Transverse colon (tissue), 4 donors: ENCODE measurements around the gene PRAF2. TPM values are rescaled to one million over a fixed set of nuclear protein-coding genes. Genes with fewer than 3 reads are reported as not detected.

ENCODE experiments used
- DNase-seq: peaks from one replicate; pipeline ENCODE4 v3.0.0-alpha.2; 2019
- H3K27ac ChIP-seq, 4 donors: fragments of 200-600 bp; sonication (generic); 2 replicates each; pipeline ENCODE4 v1.5.1; 2016 to 2018; ENCODE audit warnings: inconsistent platforms in 4 of 4
- H3K27me3 ChIP-seq: fragments of 200-600 bp; sonication (generic); 2 replicates; pipeline ENCODE4 v1.5.1; 2017; ENCODE audit warnings: inconsistent platforms
- H3K36me3 ChIP-seq, 4 donors: fragments of 200-600 bp; sonication (generic); 2 replicates each; pipeline ENCODE4 v1.5.1; 2017 to 2019; ENCODE audit warnings: inconsistent platforms in 4 of 4
- H3K4me1 ChIP-seq, 4 donors: fragments of 200-600 bp; sonication (generic); 2 replicates each; pipeline ENCODE4 v1.5.1; 2017 to 2020; ENCODE audit warnings: inconsistent platforms in 4 of 4
- H3K4me3 ChIP-seq, 4 donors: fragments of 200-600 bp; sonication (generic); 1 replicate in 1 of 4; 2 replicates in 3 of 4; pipeline versions ENCODE4 v1.5.1 to v1.6.1; 2017 to 2019; ENCODE audit warnings: inconsistent platforms in 4 of 4
- H3K9me3 ChIP-seq, 2 donors: fragments of 200-600 bp; sonication (generic); 2 replicates each; pipeline ENCODE4 v1.5.1; 2017 to 2019; ENCODE audit warnings: inconsistent platforms in 2 of 2
- EP300 ChIP-seq: sonication (generic); formaldehyde crosslinking; IDR thresholded peaks from one replicate; pipeline ENCODE4 v1.6.1; 2017; ENCODE audit warnings: antibody characterized with exemption, low read depth
- POLR2A ChIP-seq: fragments of 450-650 bp; IDR thresholded peaks from one replicate; pipeline ENCODE4 v1.6.1; 2016; ENCODE audit warnings: antibody characterized with exemption, mild to moderate bottlenecking, moderate library complexity
- POLR2AphosphoS5 ChIP-seq, 3 donors: sonication (generic); formaldehyde crosslinking; IDR thresholded peaks; one replicate each; pipeline ENCODE4 v1.6.1; 2016; ENCODE audit warnings: antibody characterized with exemption in 3 of 3
- WGBS, 2 donors: methylation state at CpG; one replicate each; pipeline ENCODE4 v1.1.5; 2018; ENCODE audit warnings: low coverage in 1 of 2; 5-methylcytosine and 5-hydroxymethylcytosine counted together
- in situ Hi-C, 4 donors: fragments of 200-750 bp; cut with MboI; loops; one replicate each; pipeline versions ENCODE4 v1.15.0 to v1.15.1; 2017; ENCODE audit warnings: low sequenced_read_pairs in 3 of 4, low pct_ligation_motif_present in 1 of 4, low pct_unique_long_range_greater_than_20kb in 1 of 4
- intact Hi-C: fragments of 100-400 bp; cut with DNase I; formaldehyde crosslinking; loops from one replicate; pipeline ENCODE4 v1.15.1; 2023; ENCODE audit warnings: low total_unique reads
- total RNA-seq, 4 donors: library from RNA; depleted of rRNA; stranded (reverse); fragments of >200 nt; gene quantifications; one replicate each; pipeline ENCODE4 v1.1.0, GENCODE V29; 2016
- TF ChIP-seq, protein P1 (sequence below), 5 experiments: fragments of 200-600 bp in 3 of 5; fragments of 450-650 bp in 2 of 5; sonication (generic) in 3 of 5; IDR thresholded peaks; 1 replicate in 2 of 5; 2 replicates in 3 of 5; pipeline ENCODE4 v1.5.1; 2016 to 2017; ENCODE audit warnings: antibody characterized with exemption in 5 of 5, inconsistent platforms in 3 of 5, mild to moderate bottlenecking in 2 of 5, moderate library complexity in 1 of 5

Gene PRAF2
- total RNA-seq, 4 donors from 2014 or later, result 3.4 to 16.8 (median 9.2) TPM

DNA sequence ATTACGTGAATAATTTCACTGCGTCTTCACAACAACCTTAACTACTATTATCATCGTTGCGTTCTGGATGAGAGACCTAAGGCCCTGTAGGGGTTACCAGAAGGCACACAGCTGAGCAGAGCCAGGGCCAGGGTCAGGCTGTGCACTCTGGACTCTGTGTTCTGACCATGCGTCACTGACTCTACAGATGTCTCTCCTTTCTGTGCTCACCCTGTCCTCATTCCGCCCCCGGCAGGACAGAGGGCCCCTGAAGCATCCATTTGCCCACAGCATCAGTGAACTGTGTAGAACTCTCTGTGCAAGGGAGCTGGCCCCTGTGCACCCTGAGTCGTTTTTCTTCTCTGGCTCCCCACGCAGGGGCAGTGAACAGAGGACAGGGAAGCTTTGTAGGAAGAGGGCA is 28.4 kb upstream of the PRAF2 start:
- Histone ChIP-seq H3K4me1 (peaks cover 0 to 3% (median 1%) of the 10 kb centered on the region in 4 donors), H3K27ac (no peak overlapping the region), H3K27me3 (no peaks in the 10 kb centered on the region), H3K9me3 (no peaks in the 10 kb centered on the region), H3K4me3 (no peak overlapping the region), H3K36me3 (no peaks in the 10 kb centered on the region)
- 78 to 92% methylated on average over 2 to 9 of the region's 9 CpGs for WGBS, 2 donors
- intact Hi-C loops, result no loop called here
- in situ Hi-C loops, result no loop called here
- DNase-seq, result no peak
- no peak for TF ChIP-seq POLR2A
- TF ChIP-seq POLR2AphosphoS5 (IDR thresholded peaks at IDR 0.05), result no peak
- TF ChIP-seq, protein P1, sequence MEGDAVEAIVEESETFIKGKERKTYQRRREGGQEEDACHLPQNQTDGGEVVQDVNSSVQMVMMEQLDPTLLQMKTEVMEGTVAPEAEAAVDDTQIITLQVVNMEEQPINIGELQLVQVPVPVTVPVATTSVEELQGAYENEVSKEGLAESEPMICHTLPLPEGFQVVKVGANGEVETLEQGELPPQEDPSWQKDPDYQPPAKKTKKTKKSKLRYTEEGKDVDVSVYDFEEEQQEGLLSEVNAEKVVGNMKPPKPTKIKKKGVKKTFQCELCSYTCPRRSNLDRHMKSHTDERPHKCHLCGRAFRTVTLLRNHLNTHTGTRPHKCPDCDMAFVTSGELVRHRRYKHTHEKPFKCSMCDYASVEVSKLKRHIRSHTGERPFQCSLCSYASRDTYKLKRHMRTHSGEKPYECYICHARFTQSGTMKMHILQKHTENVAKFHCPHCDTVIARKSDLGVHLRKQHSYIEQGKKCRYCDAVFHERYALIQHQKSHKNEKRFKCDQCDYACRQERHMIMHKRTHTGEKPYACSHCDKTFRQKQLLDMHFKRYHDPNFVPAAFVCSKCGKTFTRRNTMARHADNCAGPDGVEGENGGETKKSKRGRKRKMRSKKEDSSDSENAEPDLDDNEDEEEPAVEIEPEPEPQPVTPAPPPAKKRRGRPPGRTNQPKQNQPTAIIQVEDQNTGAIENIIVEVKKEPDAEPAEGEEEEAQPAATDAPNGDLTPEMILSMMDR (IDR thresholded peaks at IDR 0.05), result no peak
- no peak for TF ChIP-seq EP300

- Histone ChIP-seq H3K27me3 (no peaks in the 10 kb centered on the region), H3K4me1 (peaks cover 0 to 3% (median 1%) of the 10 kb centered on the region in 4 donors), H3K4me3 (peak overlapping the region; percentile 27 to 66 (median 48)), H3K36me3 (no peaks in the 10 kb centered on the region), H3K9me3 (no peaks in the 10 kb centered on the region), H3K27ac (peak overlapping the region; percentile 84 to 95 (median 87))
- TF ChIP-seq, protein P1 (IDR thresholded peaks at IDR 0.05), result no peak
- TF ChIP-seq POLR2A (no peak), POLR2AphosphoS5 (IDR thresholded peaks at IDR 0.05) (no peak), EP300 (no peak)
- peak; percentile 14 for DNase-seq
- intact Hi-C loops, result no loop called here
- 46% methylated on average over 9 of the region's 9 CpGs; no CpG with 5 or more reads in 1 of the 2 donors for WGBS, 2 donors
- in situ Hi-C loops, result no loop called here
Observed at GRCh38 chrX:49101629-49101984, 27.8 kb upstream of the PRAF2 start.

GRCh38 chrX:49100704-49101628 is 27.2 kb upstream of the PRAF2 start:
- no peaks in the 10 kb centered on the region for H3K36me3 ChIP-seq
- H3K27ac ChIP-seq, result peak overlapping the region; percentile 84 to 95 (median 87)
- peak; percentile 93 for DNase-seq
- no peaks in the 10 kb centered on the region for H3K9me3 ChIP-seq
- TF ChIP-seq POLR2A, result peak; percentile 72
- TF ChIP-seq POLR2AphosphoS5 (IDR thresholded peaks at IDR 0.05), result peak; percentile 78 to 91 (median 86)
- TF ChIP-seq, protein P1 (IDR thresholded peaks at IDR 0.05), result no peak
- H3K4me1 ChIP-seq, result peaks cover 0 to 3% (median 1%) of the 10 kb centered on the region in 4 donors
- peak overlapping the region; percentile 31 to 66 (median 48) for H3K4me3 ChIP-seq
- WGBS, 2 donors, result 50% methylated on average over 67 of the region's 74 CpGs; no CpG with 5 or more reads in 1 of the 2 donors
- in situ Hi-C loops, result no loop called here
- intact Hi-C loops, result no loop called here
- no peaks in the 10 kb centered on the region for H3K27me3 ChIP-seq

GRCh38 chrX:49096419-49096818 is 22.6 kb upstream of the PRAF2 start:
- H3K4me1 ChIP-seq, result no peaks in the 10 kb centered on the region
- no peaks in the 10 kb centered on the region for H3K9me3 ChIP-seq
- WGBS, 2 donors, result 90 to 100% methylated on average over 2 to 4 of the region's 4 CpGs
- H3K27ac ChIP-seq, result no peak overlapping the region
- in situ Hi-C loops, result no loop called here
- TF ChIP-seq POLR2A (no peak), POLR2AphosphoS5 (IDR thresholded peaks at IDR 0.05) (no peak), EP300 (no peak)
- TF ChIP-seq, protein P1 (IDR thresholded peaks at IDR 0.05), result no peak
- DNase-seq, result no peak
- H3K27me3 ChIP-seq, result no peaks in the 10 kb centered on the region
- no peaks in the 10 kb centered on the region for H3K36me3 ChIP-seq
- no peak overlapping the region for H3K4me3 ChIP-seq
- intact Hi-C loops, result no loop called here
